Ovary (tissue), 3 donors: ENCODE data around the gene SNX25.

Source experiments
- CTCF ChIP-seq, 3 donors: fragments of 450-650 bp in 2 of 3; fragments of 200-600 bp in 1 of 3; IDR thresholded peaks; one replicate each; pipeline versions ENCODE4 v1.5.1 to v1.8.0; 2016 to 2022; ENCODE audit warnings: antibody characterized with exemption in 3 of 3, mild to moderate bottlenecking in 1 of 3
- EP300 ChIP-seq: sonication (generic); formaldehyde crosslinking; IDR thresholded peaks from one replicate; pipeline ENCODE4 v1.6.1; 2017; ENCODE audit warnings: antibody characterized with exemption
- POLR2A ChIP-seq: fragments of 450-650 bp; IDR thresholded peaks from one replicate; pipeline ENCODE4 v1.6.1; 2017; ENCODE audit warnings: antibody characterized with exemption, mild to moderate bottlenecking, moderate library complexity
- donor health status: DM: no; HTN: no; CAD: no.

GRCh38 chr4:185304541-185304940 lies 95.1 kb downstream of the SNX25 start:
- TF ChIP-seq CTCF (IDR thresholded peaks at IDR 0.05): no peak
- no peak for TF ChIP-seq POLR2A
- TF ChIP-seq EP300: no peak
